HPDE6-E6E7 (cell line): ENCODE data around the gene ATP4A.

Experiments
- DNase-seq: peaks from one replicate; pipeline ENCODE4 v3.0.0; 2011; ENCODE audit warnings: missing footprints; ENCODE audit errors: extremely low spot score

Gene ATP4A

GRCh38 chr19:35524181-35524837, 39.1 kb downstream of the ATP4A start:
- no peak for DNase-seq

GRCh38 chr19:35522745-35523327, 40.6 kb downstream of the ATP4A start:
- no peak for DNase-seq

- DNase-seq: no peak
These were observed 42.2 kb downstream of the ATP4A start for GRCh38 chr19:35521124-35521743.

GRCh38 chr19:35519291-35519690, 44.2 kb downstream of the ATP4A start:
- peak; percentile 65 for DNase-seq

GRCh38 chr19:35518313-35518712, 45.1 kb downstream of the ATP4A start:
- DNase-seq: no peak

- no peak for DNase-seq
These were observed 46.1 kb downstream of the ATP4A start for GRCh38 chr19:35517342-35517741.

GRCh38 chr19:35516310-35516709, 47.1 kb downstream of the ATP4A start:
- no peak for DNase-seq

- DNase-seq: no peak
These were observed 49.1 kb downstream of the ATP4A start for GRCh38 chr19:35514282-35514809.

GRCh38 chr19:35513628-35514281, 49.7 kb downstream of the ATP4A start, which contains the start of gene DMKN:
Gene DMKN (minus strand): TSS chr19:35513649. CDS start chr19:35513475, 174 bp downstream.
- peak; percentile 70 for DNase-seq

GRCh38 chr19:35512831-35513627, 50.4 kb downstream of the ATP4A start:
- DNase-seq: no peak

- DNase-seq: no peak
These were observed 52.1 kb downstream of the ATP4A start for GRCh38 chr19:35511337-35511736.

GRCh38 chr19:35510626-35510964, 52.9 kb downstream of the ATP4A start:
- DNase-seq: no peak

- DNase-seq: peak; percentile 88
These were observed 53.4 kb downstream of the ATP4A start for GRCh38 chr19:35509861-35510625.

GRCh38 chr19:35509018-35509652, 54.3 kb downstream of the ATP4A start:
- peak; percentile 72 for DNase-seq

- no peak for DNase-seq
These were observed 55.3 kb downstream of the ATP4A start for GRCh38 chr19:35508129-35508528.

GRCh38 chr19:35507561-35507960, 55.9 kb downstream of the ATP4A start:
- DNase-seq: no peak

- DNase-seq: no peak
These were observed 57.4 kb downstream of the ATP4A start for GRCh38 chr19:35506011-35506410.

- DNase-seq: no peak
These were observed 60.7 kb downstream of the ATP4A start for GRCh38 chr19:35502751-35503150.

- DNase-seq: no peak
These were observed 61.8 kb downstream of the ATP4A start for GRCh38 chr19:35501684-35502083.

- DNase-seq: no peak
These were observed 62.8 kb downstream of the ATP4A start for GRCh38 chr19:35500611-35501010.
